Tibial nerve (tissue), 4 donors: ENCODE measurements around the gene LRRC4B. TPM values are rescaled to one million over a fixed set of nuclear protein-coding genes. Genes with fewer than 3 reads are reported as not detected.

Experiments used
- DNase-seq, 2 donors: peaks; one replicate each; pipeline ENCODE4 v3.0.0-alpha.2; 2019; ENCODE audit warnings: low spot score in 2 of 2
- H3K27ac ChIP-seq, 4 donors: fragments of 200-600 bp; sonication (generic) in 3 of 4; one replicate each; pipeline ENCODE4 v1.5.1; 2017 to 2019; ENCODE audit warnings: mild to moderate bottlenecking in 1 of 4
- H3K27me3 ChIP-seq, 2 donors: fragments of 200-600 bp; sonication (generic) in 1 of 2; one replicate each; pipeline versions ENCODE4 v1.5.1 to v1.6.0; 2017 to 2019
- H3K36me3 ChIP-seq, 3 donors: fragments of 200-600 bp; sonication (generic); one replicate each; pipeline ENCODE4 v1.5.1; 2018 to 2019
- H3K4me1 ChIP-seq, 4 donors: fragments of 200-600 bp; sonication (generic) in 3 of 4; one replicate each; pipeline ENCODE4 v1.5.1; 2017 to 2019
- H3K4me3 ChIP-seq, 4 donors: fragments of 200-600 bp; sonication (generic) in 3 of 4; one replicate each; pipeline ENCODE4 v1.5.1; 2017 to 2019; ENCODE audit warnings: mild to moderate bottlenecking in 1 of 4, moderate library complexity in 1 of 4
- H3K9me3 ChIP-seq, 4 donors: fragments of 200-600 bp; sonication (generic) in 3 of 4; one replicate each; pipeline ENCODE4 v1.5.1; 2017 to 2019
- CTCF ChIP-seq, 5 experiments: fragments of 200-600 bp in 3 of 5; fragments of 450-650 bp in 2 of 5; sonication (generic) in 3 of 5; IDR thresholded peaks; one replicate each; pipeline ENCODE4 v1.5.1; 2016 to 2019; ENCODE audit warnings: antibody characterized with exemption in 5 of 5, mild to moderate bottlenecking in 3 of 5, moderate library complexity in 2 of 5
- EP300 ChIP-seq, 2 donors: sonication (generic); formaldehyde crosslinking; IDR thresholded peaks; one replicate each; pipeline ENCODE4 v1.6.1; 2017; ENCODE audit warnings: antibody characterized with exemption in 2 of 2, mild to moderate bottlenecking in 1 of 2
- POLR2A ChIP-seq, 2 donors: fragments of 450-650 bp; IDR thresholded peaks; one replicate each; pipeline ENCODE4 v1.6.1; 2017; ENCODE audit warnings: antibody characterized with exemption in 2 of 2, mild to moderate bottlenecking in 2 of 2, moderate library complexity in 2 of 2
- WGBS, 2 donors: methylation state at CpG; one replicate each; pipeline ENCODE4 v1.1.5; 2018; 5-methylcytosine and 5-hydroxymethylcytosine counted together
- total RNA-seq, 4 donors: library from RNA; depleted of rRNA; stranded (reverse); fragments of >200 nt; gene quantifications; one replicate each; pipeline ENCODE4 v1.1.0, GENCODE V29; 2016

LRRC4B gene
- total RNA-seq, 4 donors from 2014 or later = 1.0 to 3.7 (median 2.8) TPM

GRCh38 chr19:50494186-50495019 is 73.8 kb downstream of the LRRC4B start:
- Histone ChIP-seq H3K27ac (no peak overlapping the region), H3K4me1 (peaks cover 0 to 19% (median 0%) of the 10 kb centered on the region in 4 donors), H3K36me3 (peaks cover 0 to 5% (median 0%) of the 10 kb centered on the region in 3 donors), H3K27me3 (peaks cover 0 to 30% of the 10 kb centered on the region in 2 donors), H3K9me3 (peaks cover 0 to 4% (median 0%) of the 10 kb centered on the region in 4 donors), H3K4me3 (no peak overlapping the region)
- no peak for DNase-seq
- 55 to 59% methylated on average over 7 of the region's 7 CpGs for WGBS, 2 donors
- TF ChIP-seq EP300 (IDR thresholded peaks at IDR 0.05) = no peak
- TF ChIP-seq CTCF (IDR thresholded peaks at IDR 0.05) = no peak
- no peak for TF ChIP-seq POLR2A (IDR thresholded peaks at IDR 0.05)

GRCh38 chr19:50493171-50493570 is 75.1 kb downstream of the LRRC4B start:
- Histone ChIP-seq H3K27me3 (peaks cover 0 to 42% of the 10 kb centered on the region in 2 donors), H3K4me3 (no peak overlapping the region), H3K36me3 (peaks cover 0 to 5% (median 0%) of the 10 kb centered on the region in 3 donors), H3K27ac (no peak overlapping the region), H3K4me1 (peaks cover 0 to 19% (median 0%) of the 10 kb centered on the region in 4 donors), H3K9me3 (peaks cover 0 to 4% (median 0%) of the 10 kb centered on the region in 4 donors)
- no peak for DNase-seq
- TF ChIP-seq CTCF (IDR thresholded peaks at IDR 0.05) (no peak), POLR2A (IDR thresholded peaks at IDR 0.05) (no peak), EP300 (IDR thresholded peaks at IDR 0.05) (no peak)
- WGBS, 2 donors = 54 to 62% methylated on average over 8 of the region's 8 CpGs

GRCh38 chr19:50492303-50493052 is 75.8 kb downstream of the LRRC4B start:
- H3K9me3 ChIP-seq = peaks cover 0 to 4% (median 0%) of the 10 kb centered on the region in 4 donors
- H3K27me3 ChIP-seq = peaks cover 0 to 47% of the 10 kb centered on the region in 2 donors
- DNase-seq = no peak
- peaks cover 0 to 19% (median 0%) of the 10 kb centered on the region in 4 donors for H3K4me1 ChIP-seq
- H3K36me3 ChIP-seq = peaks cover 0 to 5% (median 0%) of the 10 kb centered on the region in 3 donors
- 2 to 12% methylated on average over 9 to 10 of the region's 12 CpGs for WGBS, 2 donors
- TF ChIP-seq CTCF (IDR thresholded peaks at IDR 0.05) (no peak), POLR2A (IDR thresholded peaks at IDR 0.05) (no peak), EP300 (IDR thresholded peaks at IDR 0.05) (no peak)
- no peak overlapping the region for H3K4me3 ChIP-seq
- H3K27ac ChIP-seq = no peak overlapping the region

- no peak for TF ChIP-seq POLR2A (IDR thresholded peaks at IDR 0.05)
- TF ChIP-seq CTCF (IDR thresholded peaks at IDR 0.05) = no peak
- no peak for TF ChIP-seq EP300 (IDR thresholded peaks at IDR 0.05)
- H3K27me3 ChIP-seq = peaks cover 0 to 56% of the 10 kb centered on the region in 2 donors
- H3K9me3 ChIP-seq = peaks cover 0 to 4% (median 0%) of the 10 kb centered on the region in 4 donors
- H3K27ac ChIP-seq = no peak overlapping the region
- 22% methylated on average over 26 of the region's 26 CpGs for WGBS, 2 donors
- peaks cover 0 to 9% (median 0%) of the 10 kb centered on the region in 4 donors for H3K4me1 ChIP-seq
- DNase-seq = no peak
- H3K4me3 ChIP-seq = no peak overlapping the region
- H3K36me3 ChIP-seq = peaks cover 0 to 5% (median 0%) of the 10 kb centered on the region in 3 donors
Observed at GRCh38 chr19:50490991-50491472, 77.2 kb downstream of the LRRC4B start.
